Stomach (tissue), 4 donors: ENCODE results near the gene ERF.

ENCODE experiments used
- EP300 ChIP-seq: sonication (generic); formaldehyde crosslinking; IDR thresholded peaks from one replicate; pipeline ENCODE4 v1.6.1; 2017; ENCODE audit warnings: antibody characterized with exemption
- POLR2AphosphoS5 ChIP-seq, 3 donors: sonication (generic); formaldehyde crosslinking; IDR thresholded peaks; one replicate each; pipeline ENCODE4 v1.6.1; 2016; ENCODE audit warnings: antibody characterized with exemption in 3 of 3
- TF ChIP-seq, protein P1 (sequence below), 7 experiments: fragments of 450-650 bp in 4 of 7; fragments of 200-600 bp in 3 of 7; sonication (generic) in 3 of 7; IDR thresholded peaks; one replicate each; pipeline ENCODE4 v1.5.1; 2016 to 2019; ENCODE audit warnings: antibody characterized with exemption in 7 of 7, control low read depth in 2 of 7, mild to moderate bottlenecking in 1 of 7

DNA sequence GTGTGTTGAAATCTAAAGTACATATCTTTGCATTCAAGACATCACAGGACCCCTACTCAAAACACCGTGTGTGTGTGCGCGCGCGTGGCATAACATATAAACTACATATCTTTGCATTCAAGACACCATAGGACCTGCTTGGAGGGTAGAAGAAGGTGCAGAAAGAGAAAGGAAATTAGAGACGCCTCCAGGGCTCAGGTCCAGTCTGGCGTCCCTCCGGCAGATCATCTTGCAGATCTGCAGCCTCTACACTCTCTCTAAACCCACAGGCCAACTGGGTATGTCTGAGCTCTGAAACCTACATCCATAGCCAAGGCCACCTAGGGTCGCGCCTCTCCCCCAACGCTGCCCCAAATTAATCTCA lies 48.2 kb upstream of the ERF start:
- TF ChIP-seq POLR2AphosphoS5 (IDR thresholded peaks at IDR 0.05): no peak
- TF ChIP-seq, protein P1, sequence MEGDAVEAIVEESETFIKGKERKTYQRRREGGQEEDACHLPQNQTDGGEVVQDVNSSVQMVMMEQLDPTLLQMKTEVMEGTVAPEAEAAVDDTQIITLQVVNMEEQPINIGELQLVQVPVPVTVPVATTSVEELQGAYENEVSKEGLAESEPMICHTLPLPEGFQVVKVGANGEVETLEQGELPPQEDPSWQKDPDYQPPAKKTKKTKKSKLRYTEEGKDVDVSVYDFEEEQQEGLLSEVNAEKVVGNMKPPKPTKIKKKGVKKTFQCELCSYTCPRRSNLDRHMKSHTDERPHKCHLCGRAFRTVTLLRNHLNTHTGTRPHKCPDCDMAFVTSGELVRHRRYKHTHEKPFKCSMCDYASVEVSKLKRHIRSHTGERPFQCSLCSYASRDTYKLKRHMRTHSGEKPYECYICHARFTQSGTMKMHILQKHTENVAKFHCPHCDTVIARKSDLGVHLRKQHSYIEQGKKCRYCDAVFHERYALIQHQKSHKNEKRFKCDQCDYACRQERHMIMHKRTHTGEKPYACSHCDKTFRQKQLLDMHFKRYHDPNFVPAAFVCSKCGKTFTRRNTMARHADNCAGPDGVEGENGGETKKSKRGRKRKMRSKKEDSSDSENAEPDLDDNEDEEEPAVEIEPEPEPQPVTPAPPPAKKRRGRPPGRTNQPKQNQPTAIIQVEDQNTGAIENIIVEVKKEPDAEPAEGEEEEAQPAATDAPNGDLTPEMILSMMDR (IDR thresholded peaks at IDR 0.05): no peak
- no peak for TF ChIP-seq EP300
